ENCODE data around the gene PIK3R3.

Gene PIK3R3

DNA sequence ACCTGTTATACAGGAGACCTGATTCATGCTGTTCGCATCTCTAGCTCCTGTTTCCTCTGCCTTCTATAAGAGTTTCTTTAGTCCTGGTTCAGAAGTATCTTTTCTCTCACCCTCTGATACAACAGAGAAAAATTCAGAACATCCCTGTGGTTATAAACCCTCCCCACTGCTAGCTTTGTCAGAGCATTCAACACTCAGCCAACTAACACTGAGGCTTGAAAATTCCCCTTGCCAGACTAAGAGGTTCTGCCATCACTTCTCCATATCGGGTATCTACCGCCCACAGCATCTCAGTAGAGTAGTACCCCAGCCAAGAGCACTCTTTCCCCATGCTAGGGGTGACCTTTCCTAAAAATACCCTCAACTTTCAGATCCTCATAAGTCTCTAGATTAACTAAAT, 19.6 kb upstream of the PIK3R3 start:
- H3K27me3 ChIP-seq (replicated peaks; ENCODE audit: control insufficient read depth, insufficient read depth, low read length), result no peaks in the 10 kb centered on the region
- no peak for DNase-seq (ENCODE audit: extremely low read depth, insufficient read length)
- TF ChIP-seq, protein P1, sequence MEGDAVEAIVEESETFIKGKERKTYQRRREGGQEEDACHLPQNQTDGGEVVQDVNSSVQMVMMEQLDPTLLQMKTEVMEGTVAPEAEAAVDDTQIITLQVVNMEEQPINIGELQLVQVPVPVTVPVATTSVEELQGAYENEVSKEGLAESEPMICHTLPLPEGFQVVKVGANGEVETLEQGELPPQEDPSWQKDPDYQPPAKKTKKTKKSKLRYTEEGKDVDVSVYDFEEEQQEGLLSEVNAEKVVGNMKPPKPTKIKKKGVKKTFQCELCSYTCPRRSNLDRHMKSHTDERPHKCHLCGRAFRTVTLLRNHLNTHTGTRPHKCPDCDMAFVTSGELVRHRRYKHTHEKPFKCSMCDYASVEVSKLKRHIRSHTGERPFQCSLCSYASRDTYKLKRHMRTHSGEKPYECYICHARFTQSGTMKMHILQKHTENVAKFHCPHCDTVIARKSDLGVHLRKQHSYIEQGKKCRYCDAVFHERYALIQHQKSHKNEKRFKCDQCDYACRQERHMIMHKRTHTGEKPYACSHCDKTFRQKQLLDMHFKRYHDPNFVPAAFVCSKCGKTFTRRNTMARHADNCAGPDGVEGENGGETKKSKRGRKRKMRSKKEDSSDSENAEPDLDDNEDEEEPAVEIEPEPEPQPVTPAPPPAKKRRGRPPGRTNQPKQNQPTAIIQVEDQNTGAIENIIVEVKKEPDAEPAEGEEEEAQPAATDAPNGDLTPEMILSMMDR (IDR thresholded peaks at IDR 0.05; ENCODE audit: insufficient read depth, low read length, poor library complexity, severe bottlenecking), result no peak
- H3K4me3 ChIP-seq (replicated peaks; ENCODE audit: low read depth, low read length), result no peak overlapping the region
- no peaks in the 10 kb centered on the region for H3K36me3 ChIP-seq (ENCODE audit: control insufficient read depth, insufficient read depth, low read length)

- no peaks in the 10 kb centered on the region for H3K36me3 ChIP-seq (ENCODE audit: control insufficient read depth, insufficient read depth, low read length)
- TF ChIP-seq, protein P1 (IDR thresholded peaks at IDR 0.05; ENCODE audit: insufficient read depth, low read length, poor library complexity, severe bottlenecking), result no peak
- no peaks in the 10 kb centered on the region for H3K27me3 ChIP-seq (replicated peaks; ENCODE audit: control insufficient read depth, insufficient read depth, low read length)
- H3K4me3 ChIP-seq (replicated peaks; ENCODE audit: low read depth, low read length), result no peak overlapping the region
- DNase-seq (ENCODE audit: extremely low read depth, insufficient read length), result no peak
These were observed 17.7 kb upstream of the PIK3R3 start for GRCh38 chr1:46150085-46150484.

DNA sequence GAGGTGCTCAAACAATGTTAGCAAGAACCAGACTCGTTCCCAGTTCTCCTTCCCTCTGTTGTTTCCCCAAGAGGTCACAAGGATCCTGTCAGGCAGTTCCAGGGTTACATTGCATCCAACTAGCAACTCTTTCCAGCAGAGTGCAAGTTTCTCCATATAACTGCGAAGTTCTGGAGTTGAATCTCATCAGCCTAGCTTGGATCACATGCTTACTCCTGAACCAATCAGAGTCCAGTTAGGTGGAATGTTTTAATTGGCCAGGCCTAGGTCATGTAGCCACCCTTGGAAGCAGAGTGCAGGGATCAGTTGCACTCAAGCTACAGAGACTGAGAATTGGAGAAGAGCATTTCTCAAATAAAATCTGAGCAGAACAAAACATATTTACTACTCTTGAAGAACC, 15.9 kb upstream of the PIK3R3 start:
- Histone ChIP-seq H3K4me3 (replicated peaks; ENCODE audit: low read depth, low read length) (no peak overlapping the region), H3K36me3 (ENCODE audit: control insufficient read depth, insufficient read depth, low read length) (no peaks in the 10 kb centered on the region), H3K27me3 (replicated peaks; ENCODE audit: control insufficient read depth, insufficient read depth, low read length) (no peaks in the 10 kb centered on the region)
- DNase-seq (ENCODE audit: extremely low read depth, insufficient read length), result no peak
- TF ChIP-seq, protein P1 (IDR thresholded peaks at IDR 0.05; ENCODE audit: insufficient read depth, low read length, poor library complexity, severe bottlenecking), result no peak

DNA sequence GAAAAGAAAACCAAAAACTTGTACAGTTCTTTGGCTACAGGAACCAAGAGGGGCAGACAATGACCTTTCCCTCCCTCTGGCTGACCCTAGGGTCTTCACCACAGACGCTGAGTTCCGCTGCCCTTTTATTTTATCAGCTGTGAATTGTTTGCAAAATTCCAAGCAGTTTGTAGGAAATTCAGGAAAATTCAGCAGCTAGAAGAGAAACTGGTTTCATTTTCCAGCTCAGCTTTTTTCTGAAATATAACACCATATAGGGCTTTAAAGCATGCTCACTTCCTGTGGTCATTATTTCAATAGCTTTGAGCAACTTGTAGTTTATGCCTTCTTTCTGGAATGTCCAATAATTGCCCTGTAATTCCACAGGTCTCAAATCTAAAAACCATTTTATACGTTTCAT, 5.5 kb upstream of the PIK3R3 start:
- no peak overlapping the region for H3K4me3 ChIP-seq (replicated peaks; ENCODE audit: low read depth, low read length)
- no peaks in the 10 kb centered on the region for H3K27me3 ChIP-seq (replicated peaks; ENCODE audit: control insufficient read depth, insufficient read depth, low read length)
- TF ChIP-seq, protein P1 (IDR thresholded peaks at IDR 0.05; ENCODE audit: insufficient read depth, low read length, poor library complexity, severe bottlenecking), result no peak
- no peak for DNase-seq (ENCODE audit: extremely low read depth, insufficient read length)
- H3K36me3 ChIP-seq (ENCODE audit: control insufficient read depth, insufficient read depth, low read length), result no peaks in the 10 kb centered on the region

DNA sequence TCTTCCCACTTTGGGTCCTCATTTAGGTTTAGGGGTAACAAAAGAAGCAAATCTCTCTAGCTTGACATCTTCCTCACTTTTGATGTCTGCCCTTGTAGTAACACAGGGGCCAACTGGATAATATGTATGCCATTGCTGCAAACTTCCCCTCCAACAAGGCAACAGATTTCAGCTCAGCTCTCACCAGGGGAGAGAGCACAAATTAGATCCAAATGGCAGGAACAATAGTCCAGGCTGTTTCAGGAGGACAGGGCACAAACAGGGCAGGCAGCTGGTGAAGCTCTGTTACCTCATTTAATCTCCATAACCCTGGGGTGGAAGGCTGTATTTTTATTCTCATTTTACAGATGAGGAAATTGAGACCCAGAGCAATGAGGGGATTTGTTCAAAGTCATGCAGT, 4.3 kb upstream of the PIK3R3 start:
- TF ChIP-seq, protein P1 (IDR thresholded peaks at IDR 0.05; ENCODE audit: insufficient read depth, low read length, poor library complexity, severe bottlenecking), result no peak
- H3K36me3 ChIP-seq (ENCODE audit: control insufficient read depth, insufficient read depth, low read length), result no peaks in the 10 kb centered on the region
- H3K27me3 ChIP-seq (replicated peaks; ENCODE audit: control insufficient read depth, insufficient read depth, low read length), result no peaks in the 10 kb centered on the region
- no peak overlapping the region for H3K4me3 ChIP-seq (replicated peaks; ENCODE audit: low read depth, low read length)
- DNase-seq (ENCODE audit: extremely low read depth, insufficient read length), result no peak

DNA sequence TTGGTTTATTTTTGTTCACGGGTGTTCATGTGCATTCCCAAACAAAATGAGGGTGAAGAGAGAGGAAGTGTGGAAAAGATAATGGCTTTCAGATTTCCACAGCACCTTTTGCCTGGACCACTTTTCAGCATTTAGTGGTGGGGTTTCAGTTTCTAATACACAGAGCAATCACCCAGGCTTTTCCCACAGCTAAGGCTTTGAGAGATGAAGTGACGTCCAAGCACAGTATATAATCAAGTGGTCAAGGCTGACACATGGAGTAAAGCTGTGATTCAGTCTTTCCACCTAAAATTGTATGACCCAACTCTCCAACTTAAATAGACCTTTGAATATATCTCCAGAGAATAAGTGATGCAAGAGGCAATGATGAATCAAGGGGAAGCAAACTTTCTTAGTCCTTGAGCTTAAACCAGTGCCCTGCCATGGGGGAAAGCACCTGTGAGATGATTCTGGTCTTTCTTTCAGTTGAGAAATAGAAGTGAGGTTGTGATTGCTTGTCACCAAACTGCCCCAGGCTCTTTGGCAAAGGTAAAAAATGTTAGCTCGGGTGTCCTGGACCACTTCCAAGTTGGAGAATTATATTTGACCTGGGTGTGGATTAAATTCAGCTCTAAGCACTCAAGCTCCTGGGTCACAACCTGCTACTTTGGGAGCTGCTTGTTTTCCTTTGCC, 2.4 kb upstream of the PIK3R3 start:
- TF ChIP-seq, protein P1 (IDR thresholded peaks at IDR 0.05; ENCODE audit: insufficient read depth, low read length, poor library complexity, severe bottlenecking), result no peak
- peak; percentile 25 for DNase-seq (ENCODE audit: extremely low read depth, insufficient read length)
- no peaks in the 10 kb centered on the region for H3K27me3 ChIP-seq (replicated peaks; ENCODE audit: control insufficient read depth, insufficient read depth, low read length)
- no peaks in the 10 kb centered on the region for H3K36me3 ChIP-seq (ENCODE audit: control insufficient read depth, insufficient read depth, low read length)
- no peak overlapping the region for H3K4me3 ChIP-seq (replicated peaks; ENCODE audit: low read depth, low read length)
